Measurements from ENCODE around the gene ZNF594.
"Not testable (repeated sequence)": the region's sequence is repeated elsewhere in the genome, so short reads cannot be mapped to it uniquely, and the experiment has no call there.

ZNF594 gene

GRCh38 chr17:5181509-5182305, 10.0 kb downstream of the ZNF594 start:
- DNase-seq (ENCODE audit: low read depth) = no peak
- TF ChIP-seq, protein P1, sequence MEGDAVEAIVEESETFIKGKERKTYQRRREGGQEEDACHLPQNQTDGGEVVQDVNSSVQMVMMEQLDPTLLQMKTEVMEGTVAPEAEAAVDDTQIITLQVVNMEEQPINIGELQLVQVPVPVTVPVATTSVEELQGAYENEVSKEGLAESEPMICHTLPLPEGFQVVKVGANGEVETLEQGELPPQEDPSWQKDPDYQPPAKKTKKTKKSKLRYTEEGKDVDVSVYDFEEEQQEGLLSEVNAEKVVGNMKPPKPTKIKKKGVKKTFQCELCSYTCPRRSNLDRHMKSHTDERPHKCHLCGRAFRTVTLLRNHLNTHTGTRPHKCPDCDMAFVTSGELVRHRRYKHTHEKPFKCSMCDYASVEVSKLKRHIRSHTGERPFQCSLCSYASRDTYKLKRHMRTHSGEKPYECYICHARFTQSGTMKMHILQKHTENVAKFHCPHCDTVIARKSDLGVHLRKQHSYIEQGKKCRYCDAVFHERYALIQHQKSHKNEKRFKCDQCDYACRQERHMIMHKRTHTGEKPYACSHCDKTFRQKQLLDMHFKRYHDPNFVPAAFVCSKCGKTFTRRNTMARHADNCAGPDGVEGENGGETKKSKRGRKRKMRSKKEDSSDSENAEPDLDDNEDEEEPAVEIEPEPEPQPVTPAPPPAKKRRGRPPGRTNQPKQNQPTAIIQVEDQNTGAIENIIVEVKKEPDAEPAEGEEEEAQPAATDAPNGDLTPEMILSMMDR (IDR thresholded peaks at IDR 0.05; ENCODE audit: insufficient read depth, low read depth, low read length, missing control alignments) = no peak
- H3K4me3 ChIP-seq (ENCODE audit: low read depth, low read length) = no peak overlapping the region

- H3K4me3 ChIP-seq (ENCODE audit: low read depth, low read length) = no peak overlapping the region
- TF ChIP-seq, protein P1 (IDR thresholded peaks at IDR 0.05; ENCODE audit: insufficient read depth, low read depth, low read length, missing control alignments) = no peak
- no peak for DNase-seq (ENCODE audit: low read depth)
These were observed 12.7 kb downstream of the ZNF594 start for GRCh38 chr17:5179003-5179402.

DNA sequence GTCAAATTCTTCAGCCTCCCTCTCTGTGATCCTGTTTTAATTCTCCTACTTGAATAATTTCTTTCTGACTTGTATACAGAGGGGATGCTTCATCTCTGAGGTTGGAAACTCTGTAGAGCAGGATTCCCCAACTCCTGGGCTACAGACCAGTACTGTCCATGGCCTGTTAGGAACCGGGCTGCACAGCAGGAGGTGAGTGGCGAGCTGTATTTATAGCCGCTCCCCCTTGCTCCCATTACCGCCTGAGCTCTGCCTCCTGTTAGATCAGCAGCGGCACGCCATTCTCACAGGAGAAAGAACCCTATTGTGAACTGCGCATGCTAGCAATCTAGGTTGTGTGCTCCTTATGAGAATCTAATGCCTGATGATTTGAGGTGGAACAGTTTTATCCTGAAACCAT, 16.6 kb downstream of the ZNF594 start:
- not testable (repeated sequence) for DNase-seq (ENCODE audit: low read depth)

GRCh38 chr17:5165791-5166564, 25.7 kb downstream of the ZNF594 start:
- not testable (repeated sequence) for DNase-seq (ENCODE audit: low read depth); H3K4me3 ChIP-seq (ENCODE audit: low read depth, low read length)

More for the DNA sequence above, 16.6 kb downstream of the ZNF594 start:
- not testable (repeated sequence) for H3K4me3 ChIP-seq (ENCODE audit: low read depth, low read length)

GRCh38 chr17:5164436-5164835, 27.2 kb downstream of the ZNF594 start:
- DNase-seq (ENCODE audit: low read depth) = no peak
- TF ChIP-seq, protein P1 (IDR thresholded peaks at IDR 0.05; ENCODE audit: insufficient read depth, low read depth, low read length, missing control alignments) = no peak
- H3K4me3 ChIP-seq (ENCODE audit: low read depth, low read length) = no peak overlapping the region

DNA sequence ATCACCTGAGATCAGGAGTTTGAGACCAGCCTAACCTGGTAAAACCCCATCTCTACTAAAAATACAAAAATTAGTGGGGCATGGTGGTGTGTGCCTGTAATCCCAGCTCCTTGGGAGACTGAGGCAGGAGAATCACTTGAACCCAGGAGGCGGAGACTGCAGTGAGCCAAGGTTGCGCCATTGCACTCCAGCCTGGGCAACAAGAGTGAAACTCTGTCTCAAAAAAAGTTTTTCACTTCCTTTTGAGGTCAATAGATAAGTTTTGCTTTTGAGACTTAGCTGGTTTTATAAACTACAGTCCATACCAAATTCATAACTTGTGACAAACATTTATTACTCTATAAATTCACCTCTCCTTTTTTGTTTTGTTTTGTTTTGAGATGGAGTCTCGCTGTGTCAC, 29.9 kb downstream of the ZNF594 start:
- not testable (repeated sequence) for H3K4me3 ChIP-seq (ENCODE audit: low read depth, low read length); DNase-seq (ENCODE audit: low read depth)

DNA sequence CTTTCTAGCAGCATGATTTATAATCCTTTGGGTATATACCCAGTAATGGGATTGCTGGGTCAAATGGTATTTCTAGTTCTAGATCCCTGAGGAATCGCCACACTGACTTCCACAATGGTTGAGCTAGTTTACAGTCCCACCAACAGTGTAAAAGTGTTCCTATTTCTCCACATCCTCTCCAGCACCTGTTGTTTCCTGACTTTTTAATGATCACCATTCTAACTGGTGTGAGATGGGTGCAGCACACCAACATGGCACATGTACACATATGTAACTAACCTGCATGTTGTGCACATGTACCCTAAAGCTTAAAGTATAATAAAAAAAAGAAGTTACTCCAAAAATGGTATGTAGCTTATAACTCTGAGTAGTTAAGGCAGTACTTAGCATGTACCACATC, 31.0 kb downstream of the ZNF594 start:
- not testable (repeated sequence) for H3K4me3 ChIP-seq (ENCODE audit: low read depth, low read length); DNase-seq (ENCODE audit: low read depth)

GRCh38 chr17:5146122-5146521, 45.5 kb downstream of the ZNF594 start:
- not testable (repeated sequence) for DNase-seq (ENCODE audit: low read depth); H3K4me3 ChIP-seq (ENCODE audit: low read depth, low read length)

DNA sequence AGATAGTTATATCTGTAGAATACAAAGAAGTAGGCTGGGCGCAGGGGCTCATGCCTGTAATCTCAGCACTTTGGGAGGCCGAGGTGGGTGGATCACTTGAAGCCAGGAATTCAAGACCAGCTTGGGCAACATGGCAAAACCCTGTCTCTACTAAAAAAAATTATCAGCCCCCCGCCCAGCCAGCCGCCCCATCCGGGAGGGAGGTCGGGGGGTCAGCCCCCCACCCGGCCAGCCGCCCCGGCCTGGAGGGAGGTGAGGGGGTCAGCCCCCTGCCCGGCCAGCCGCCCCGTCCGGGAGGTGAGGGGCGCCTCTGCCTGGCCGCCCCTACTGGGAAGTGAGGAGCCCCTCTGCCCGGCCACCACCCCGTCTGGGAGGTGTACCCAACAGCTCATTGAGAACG, 48.8 kb downstream of the ZNF594 start:
- not testable (repeated sequence) for H3K4me3 ChIP-seq (ENCODE audit: low read depth, low read length); DNase-seq (ENCODE audit: low read depth)

DNA sequence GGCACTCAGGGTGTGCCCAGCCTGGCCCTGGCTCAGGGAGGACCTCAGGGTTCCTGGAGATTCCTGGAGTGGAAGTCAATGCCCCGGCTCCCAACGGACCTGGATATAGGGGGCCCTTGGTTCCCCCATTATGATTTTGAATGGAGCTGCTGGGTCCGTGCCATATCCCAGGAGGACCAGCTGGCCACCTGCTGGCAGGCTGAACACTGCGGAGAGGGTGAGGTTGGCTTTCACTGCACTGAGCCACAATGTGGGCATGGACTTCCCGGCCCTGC, 52.3 kb downstream of the ZNF594 start:
- TF ChIP-seq, protein P1 (IDR thresholded peaks at IDR 0.05; ENCODE audit: insufficient read depth, low read depth, low read length, missing control alignments) = no peak
- H3K4me3 ChIP-seq (ENCODE audit: low read depth, low read length) = no peak overlapping the region
- no peak for DNase-seq (ENCODE audit: low read depth)

Measured in GM12865 (cell line).